CD4-positive, alpha-beta T cell treated with Interleukin-17A for 1 hour (primary cell): Measurements from ENCODE around the gene EIF4A3.

ENCODE experiments used
- DNase-seq: peaks from one replicate; pipeline ENCODE4 v3.0.0-alpha.2; 2020

Gene EIF4A3

DNA sequence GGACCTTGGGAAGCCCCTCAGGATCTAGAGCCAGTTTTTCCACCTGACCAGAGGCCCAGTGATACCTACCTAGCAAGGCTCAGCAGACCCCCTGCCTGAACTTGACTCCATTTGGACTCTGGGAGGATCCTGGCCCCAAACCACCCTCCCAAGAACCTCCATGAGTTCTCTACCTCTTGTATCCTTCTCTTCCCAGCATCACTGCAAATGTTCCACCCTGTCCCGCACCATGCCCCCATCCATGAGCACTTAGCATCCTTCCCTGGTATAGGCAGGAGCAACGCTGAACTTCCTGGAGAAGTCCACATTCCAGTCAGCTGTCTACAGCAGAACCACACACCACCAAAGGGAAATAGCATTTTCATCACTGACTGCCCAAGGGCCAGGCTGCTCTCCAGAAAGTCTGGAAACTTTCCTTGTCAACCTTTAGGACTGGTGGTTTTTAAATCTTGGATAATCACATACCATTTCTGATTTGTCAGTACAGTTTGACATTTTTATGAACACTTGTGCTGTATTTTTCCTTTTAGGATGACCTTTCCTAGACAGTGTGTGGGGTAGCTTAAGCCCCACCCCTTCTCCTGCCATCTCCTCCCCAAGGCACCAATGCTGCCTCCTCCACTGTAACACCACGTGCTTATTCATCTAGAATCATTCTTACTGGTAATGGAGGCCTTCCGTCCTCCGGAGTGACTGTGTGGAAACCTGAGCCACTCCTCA, 13.9 kb downstream of the EIF4A3 start:
- no peak for DNase-seq

DNA sequence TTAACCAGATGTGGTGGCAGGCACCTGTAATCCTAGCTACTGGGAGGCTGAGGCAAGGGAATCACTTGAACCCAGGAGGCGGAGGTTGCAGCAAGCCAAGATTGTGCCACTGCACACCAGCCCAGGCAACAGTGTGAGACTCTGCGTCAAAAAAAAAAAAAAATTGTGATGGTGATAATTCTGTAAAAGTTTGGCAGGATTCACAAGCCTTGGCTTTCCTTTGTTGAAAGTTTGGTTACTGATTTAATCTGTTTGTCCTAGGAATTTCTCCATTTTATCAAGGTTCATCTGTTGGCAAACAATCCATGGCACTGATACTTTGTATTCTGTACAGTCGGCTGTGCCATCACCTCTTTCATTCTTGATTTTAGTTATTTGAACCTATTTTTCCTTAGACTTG, 15.9 kb downstream of the EIF4A3 start:
- DNase-seq, result no peak

DNA sequence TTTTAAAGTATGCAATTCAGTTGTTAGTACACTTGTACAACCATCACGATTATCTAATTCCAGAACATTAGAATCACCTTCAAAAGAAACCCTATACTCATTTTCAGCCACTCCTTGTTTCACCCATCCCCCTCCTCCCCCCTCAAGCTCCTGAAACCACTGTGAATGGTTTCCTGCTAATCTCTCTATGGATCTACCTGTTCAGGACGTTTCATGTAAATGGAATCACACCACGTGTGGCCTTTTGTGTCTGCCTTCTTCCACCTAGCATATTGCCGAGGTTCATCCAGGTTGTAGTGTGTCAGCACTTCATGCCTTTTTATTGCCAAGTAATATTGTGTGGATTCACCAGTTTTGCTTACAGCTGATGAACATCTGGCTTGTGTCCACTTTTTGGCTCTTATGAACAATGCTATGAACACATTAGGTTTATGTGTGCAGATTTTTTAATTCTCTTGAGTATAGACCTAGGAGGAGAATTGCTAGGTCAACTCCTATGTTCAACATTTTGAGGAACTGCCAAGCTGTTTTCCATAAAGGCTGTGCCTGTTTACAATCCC, 17.8 kb downstream of the EIF4A3 start:
- no peak for DNase-seq

DNA sequence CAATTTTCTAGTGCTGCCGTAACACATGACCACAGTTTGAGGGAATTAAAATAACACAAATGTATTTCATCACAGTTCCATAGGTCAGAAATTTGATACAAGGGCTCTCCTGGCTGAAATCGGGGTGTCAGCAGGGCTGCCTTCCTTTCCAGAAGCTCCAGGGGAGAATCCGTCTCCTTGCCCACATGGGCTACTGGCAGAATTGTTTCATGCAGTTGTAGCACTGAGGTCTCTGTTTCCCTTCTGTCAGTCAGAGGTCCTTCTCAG, 20.5 kb downstream of the EIF4A3 start:
- no peak for DNase-seq

DNA sequence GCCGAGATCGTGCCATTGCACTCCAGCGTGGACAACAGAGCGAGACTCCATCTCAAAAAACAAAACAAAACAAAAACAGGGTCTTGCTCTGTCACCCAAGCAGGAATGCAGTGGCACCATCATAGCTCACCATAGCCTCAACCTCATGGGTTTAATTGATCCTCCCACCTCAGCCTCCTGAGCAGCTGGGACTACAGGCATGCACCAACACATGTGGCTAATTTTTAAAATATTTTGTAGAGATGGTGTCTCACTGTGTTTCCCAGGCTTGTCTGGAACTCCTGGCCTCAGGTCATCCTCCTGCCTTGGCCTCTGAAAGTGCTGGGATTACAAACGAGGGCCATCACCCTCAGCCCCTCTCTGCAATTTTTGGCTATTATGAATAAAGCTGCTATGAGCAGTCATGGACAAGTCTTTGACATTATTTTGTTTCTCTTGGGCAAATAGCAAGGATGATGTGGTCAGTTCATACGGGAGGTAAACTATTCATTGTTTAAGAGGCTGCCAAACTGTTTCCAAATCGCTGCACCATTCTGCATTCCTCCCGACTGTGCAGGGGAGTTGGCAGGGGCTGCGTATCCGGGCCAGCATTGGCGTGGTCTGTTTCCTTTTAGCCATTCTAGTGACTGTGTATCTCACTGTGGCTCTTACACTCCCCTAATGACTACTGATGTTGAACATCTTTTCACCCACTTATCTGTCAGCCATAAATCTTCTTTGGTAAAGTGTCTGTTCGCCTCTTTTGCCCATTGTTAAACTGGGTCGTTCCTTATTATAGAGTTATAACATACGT, 21.1 kb downstream of the EIF4A3 start:
- DNase-seq, result no peak

DNA sequence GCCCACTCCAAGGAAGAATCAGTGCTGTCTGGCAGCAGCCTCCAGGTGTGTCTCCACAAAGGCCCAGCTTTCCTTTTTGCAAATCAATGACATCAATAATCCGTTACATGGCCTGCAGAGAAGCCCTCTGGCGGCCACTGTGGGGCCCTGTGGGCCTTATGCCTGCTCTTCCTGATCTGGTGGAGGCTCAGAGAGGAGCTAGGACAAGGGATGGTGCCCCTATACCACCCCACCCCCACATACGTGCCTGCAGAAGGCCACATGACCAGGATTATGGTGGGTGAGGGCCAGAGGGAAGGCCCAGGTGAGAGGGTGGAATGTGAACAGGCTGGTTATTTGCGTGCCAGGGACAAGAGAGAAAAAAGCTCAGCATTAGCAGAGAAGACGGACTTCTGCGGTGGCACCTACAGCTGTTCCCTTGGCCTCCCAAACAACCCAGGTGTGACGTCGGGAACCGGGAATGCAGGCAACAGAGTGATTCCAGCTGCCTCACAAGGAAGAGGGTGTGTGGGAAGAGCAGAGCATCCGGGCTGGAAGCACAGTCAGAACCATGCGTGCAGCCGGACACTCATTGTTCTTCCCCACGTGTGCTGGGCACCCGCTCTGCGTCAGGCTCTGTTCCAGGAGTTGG, 22.5 kb downstream of the EIF4A3 start:
- no peak for DNase-seq

DNA sequence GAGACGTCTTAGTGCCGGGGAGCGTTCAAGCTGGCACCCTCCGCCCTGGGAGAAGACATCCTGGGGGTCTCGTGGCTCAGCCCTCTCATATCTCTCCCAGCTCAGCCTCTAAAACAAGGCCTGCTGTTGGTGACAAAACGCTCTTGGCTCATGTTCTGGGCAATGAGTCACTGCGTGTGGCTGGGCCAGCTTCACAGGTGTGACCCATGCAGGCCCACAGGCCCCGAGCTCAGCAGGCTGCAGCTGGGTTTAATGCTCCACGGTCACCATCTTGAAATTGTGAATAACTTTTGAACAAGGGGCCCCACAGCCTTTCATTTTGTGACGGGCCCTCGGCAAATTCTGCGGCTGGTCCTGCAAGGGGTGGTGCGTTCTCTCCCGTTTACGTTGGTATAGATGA, 23.1 kb downstream of the EIF4A3 start:
- DNase-seq, result no peak

DNA sequence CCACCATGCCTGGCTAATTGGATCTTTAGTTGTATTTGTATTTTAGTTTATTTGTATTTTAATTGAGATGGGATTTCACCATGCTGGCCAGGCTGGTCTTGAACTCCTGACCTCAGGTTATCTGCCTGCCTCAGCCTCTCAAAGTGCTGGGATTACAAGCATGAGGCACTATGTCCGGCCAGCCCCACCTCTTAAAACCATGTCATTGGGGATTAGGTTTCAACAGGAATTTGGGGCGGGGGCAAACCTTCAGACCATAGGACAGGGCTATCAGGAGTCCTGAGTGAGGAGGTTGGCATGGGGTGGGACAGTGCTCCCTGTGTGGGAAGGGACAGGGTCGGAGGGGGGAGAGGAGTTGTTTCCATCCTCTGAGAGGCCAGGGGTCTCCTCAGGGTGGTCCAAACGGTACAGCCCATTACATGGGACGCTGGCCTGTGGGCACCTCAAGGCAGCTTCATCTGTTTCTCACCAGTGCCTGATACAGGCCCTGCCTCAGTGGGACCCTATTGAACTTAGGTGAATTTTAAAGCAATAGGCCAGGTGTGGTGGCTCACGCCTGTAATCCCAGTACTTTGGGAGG, 23.9 kb downstream of the EIF4A3 start:
- no peak for DNase-seq

DNA sequence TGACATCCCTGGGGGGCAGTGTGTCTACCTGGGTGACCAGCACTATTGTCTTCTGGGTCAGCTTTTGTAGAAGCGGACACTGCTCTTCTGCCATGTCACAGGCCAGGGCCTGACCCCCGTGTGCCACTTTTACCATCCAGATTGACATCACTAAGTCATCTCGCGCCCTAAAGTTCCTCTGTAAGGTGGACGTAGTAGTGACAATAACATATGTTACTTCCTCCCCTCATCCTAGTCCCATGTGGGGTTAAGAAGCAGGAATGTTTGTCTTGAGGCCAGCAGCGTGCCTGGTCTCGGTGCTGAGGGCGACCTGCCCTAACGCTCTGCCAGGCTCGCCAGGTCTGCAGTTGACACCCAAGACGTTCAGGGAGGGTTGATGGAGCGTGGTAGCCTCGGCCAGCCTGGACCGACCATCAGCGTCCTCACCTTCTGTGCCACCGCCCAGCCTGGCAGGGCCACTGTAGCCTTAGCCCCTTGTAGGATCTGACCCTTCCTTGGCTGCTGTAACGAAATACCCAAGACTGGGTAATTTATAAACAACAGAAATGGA, 24.8 kb downstream of the EIF4A3 start:
- DNase-seq, result no peak

DNA sequence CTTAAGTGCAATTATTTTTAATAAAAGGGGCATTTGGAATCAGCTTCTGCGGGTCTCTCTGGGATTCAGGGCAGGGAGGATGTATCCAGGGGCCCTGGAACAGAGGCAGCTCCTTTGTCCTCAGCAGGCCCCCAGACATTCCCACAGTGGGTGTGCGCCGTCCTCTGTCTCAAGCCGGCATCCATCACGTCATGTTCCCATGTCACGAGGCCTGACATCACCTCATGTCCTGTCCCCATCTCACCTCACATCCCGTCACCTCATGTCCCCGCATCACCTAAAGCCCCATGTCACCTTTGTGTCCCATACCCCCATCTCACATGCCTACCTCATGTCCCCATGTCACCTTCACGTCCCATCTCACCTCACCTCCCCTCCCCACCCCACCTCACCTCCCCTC, 27.1 kb downstream of the EIF4A3 start:
- DNase-seq, result no peak

DNA sequence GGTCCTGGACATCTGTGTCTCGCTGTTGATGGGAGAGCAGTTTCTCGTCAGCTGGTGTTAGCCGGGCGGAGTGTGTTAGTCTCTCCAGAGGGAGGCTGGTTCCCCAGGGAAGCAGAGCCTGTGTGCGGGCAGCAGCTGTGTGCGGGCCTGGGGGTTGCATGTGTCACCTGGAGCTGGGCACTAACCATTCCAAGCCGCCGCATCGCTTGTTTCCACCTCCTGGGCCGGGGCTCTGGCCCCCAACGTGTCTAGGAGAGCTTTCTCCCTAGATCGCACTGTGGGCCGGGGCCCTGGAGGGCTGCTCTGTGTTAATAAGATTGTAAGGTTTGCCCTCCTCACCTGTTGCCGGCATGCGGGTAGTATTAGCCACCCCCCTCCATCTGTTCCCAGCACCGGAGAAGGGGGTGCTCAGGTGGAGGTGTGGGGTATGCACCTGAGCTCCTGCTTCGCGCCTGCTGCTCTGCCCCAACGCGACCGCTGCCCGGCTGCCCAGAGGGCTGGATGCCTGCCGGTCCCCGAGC, 27.6 kb downstream of the EIF4A3 start:
- DNase-seq, result no peak

DNA sequence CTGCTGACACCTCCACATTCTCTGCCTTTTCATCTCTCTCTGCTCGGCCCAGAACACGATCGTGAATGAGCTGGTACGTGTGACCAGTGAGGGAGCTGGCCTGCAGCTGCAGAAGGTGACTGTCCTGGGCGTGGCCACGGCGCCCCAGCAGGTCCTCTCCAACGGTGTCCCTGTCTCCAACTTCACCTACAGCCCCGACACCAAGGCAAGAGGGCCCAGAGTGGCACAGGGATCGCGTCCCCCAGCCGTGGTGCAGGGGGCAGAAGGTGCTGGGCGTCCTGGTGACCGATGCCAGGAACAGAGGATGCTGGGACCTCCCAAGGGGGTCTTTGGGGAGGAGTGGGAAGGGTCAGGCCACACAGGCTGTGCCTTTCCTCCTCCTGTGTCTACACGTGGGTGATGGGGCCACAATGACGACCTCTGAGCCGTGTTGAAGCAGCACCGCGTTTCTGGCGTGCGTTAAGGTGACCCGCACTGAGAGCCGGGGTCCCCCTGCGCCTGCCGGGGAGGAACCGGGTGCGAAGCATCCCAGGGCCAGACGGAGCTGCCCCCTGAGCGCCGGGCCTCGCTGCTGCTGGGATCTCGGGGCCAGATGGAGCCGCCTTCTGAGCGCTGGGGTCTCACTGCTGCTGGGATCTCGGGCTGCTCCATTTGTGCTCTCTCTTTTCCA, 28.2 kb downstream of the EIF4A3 start:
- no peak for DNase-seq

DNA sequence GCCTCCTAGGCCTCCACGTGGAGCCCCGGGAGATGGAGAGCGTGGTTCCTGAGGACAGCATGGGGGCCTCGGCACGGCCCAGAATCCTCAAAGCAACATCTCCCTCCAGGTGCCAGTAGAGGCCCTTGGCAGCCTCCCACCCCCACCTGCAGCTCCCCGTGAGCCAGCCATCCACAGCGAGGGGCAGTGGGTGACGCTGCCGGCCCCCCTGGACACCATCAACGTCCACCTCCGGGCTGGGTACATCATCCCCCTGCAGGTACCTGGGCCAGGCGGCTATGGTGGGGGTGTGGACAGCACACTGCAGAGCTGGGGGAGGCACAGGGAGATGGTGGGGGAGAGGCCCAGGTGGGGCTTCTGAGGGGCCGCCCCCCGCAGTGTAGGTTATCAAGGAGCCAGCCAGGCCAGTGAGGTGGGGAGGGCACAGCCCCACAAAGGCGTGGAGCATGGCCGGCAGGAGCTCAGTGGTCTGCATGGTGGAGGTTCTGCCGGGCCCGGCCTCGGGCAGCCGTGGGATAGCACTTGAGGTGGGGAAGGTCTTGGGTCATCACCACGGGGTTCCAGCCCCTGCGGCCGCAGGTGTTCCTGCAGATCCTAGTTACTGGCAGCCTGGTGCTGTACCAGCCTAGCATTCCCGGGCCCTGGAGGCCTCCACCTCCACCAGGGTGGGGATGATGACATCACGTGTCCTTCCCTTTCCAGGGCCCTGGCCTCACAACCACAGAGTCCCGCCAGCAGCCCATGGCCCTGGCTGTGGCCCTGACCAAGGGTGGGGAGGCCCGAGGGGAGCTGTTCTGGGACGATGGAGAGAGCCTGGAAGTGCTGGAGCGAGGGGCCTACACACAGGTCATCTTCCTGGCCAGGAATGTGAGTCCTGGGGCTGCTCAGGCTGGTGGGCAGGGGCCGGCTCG, 29.2 kb downstream of the EIF4A3 start:
- DNase-seq, result no peak

DNA sequence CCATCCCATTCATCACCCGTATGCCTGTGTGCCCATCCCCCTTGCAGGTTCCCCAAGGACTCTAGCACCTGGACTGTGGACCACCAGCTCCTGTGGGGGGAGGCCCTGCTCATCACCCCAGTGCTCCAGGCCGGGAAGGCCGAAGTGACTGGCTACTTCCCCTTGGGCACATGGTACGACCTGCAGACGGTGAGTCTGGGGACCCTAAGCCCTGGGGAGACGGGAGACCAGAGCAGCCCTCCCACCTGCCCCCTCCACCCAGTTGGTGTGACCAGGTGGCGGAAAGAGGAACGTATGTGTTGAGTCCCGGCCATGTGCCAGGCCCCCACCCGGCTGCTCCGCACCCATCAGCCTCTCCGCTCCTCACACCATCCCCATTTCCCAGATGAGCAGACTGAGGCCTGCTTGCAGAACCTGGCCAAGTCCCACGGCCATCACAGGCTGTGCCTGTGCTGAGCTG, 30.0 kb downstream of the EIF4A3 start:
- DNase-seq, result no peak

DNA sequence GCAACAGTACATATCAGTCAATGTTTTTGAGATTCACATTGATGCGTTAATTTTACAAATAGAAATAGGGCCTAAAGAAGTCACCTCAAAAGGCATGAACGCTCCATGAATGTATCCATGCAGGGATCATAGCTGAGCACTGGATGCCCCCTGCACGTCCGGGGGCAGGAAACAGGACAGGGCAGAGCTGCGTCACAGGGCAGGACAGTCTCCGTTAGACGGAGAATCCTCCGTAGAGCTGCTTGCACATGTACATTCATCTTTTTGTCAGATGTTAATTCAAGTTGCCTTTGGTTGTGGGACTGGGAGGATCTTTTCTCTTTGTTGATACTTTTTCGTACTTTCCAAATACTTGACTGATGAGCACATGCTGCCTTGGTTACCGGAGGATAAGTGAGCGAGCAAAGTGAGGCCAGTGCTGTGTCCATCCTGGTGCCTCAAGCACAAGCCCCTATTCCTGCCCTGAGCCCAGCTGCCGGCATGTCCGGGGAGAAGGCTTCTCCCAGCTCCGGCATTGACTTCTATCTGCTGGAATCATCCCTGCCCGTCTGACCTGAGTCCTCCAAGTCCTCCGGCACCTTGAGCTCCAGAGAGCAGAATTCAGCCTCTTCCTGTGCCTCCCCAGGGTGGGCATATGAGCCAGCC, 30.5 kb downstream of the EIF4A3 start:
- DNase-seq, result no peak

DNA sequence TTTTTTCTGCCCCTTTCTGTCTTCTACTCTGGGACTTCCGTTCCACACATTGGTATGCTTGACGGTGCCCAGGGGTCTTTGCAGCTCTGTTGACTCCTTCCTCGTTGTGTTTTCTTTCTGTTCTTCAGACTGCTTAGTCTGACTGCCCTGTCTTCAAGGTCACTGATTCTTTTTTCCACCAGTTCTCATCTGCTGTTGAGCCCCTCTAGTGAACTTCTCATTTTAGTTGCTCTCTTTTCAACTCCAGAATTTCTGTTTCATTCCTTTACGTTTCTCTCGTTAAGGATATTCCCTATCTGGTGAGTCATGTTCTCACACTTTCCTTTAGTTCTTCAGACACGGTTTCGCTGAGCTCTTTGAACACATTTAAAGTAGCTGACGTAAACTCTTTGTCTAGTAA, 31.8 kb downstream of the EIF4A3 start:
- DNase-seq, result no peak

DNA sequence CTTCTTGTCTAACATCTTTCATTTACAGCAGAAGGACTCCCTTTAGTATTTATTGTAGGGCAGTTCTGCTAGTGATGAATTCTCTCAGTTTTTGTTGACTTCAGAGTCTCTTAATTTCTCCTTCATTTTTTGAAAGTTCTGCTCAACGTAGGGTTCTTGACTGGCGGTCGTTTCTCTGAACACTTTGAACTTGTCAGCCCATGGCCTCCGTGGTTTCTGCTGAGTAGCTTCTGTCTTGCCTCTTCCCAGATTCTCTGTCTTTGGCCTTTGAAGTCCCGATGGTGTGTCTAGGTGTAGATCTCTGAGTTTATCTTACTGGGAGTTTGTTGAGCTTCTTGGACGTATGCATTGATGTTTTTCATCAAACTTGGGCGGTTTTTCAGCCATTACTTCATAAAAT, 32.2 kb downstream of the EIF4A3 start:
- DNase-seq, result no peak

DNA sequence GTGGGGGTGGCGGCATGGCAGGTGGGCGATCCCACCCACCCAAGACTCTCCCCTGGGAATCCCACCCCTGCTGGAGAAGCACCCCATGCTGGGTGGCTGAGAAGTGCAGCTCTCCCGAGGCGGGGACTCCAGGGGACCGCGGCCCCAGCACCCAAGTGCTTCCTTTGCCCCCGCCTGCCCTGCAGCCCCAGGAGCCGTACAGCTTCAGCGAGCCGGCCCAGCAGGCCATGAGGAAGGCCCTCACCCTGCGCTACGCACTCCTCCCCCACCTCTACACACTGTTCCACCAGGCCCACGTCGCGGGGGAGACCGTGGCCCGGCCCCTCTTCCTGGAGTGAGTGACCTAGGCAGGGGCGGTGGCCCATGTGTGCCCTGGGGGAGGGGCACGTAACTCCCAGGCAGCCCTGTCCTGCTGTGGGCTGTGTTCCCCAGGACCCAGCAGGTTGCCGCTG, 33.9 kb downstream of the EIF4A3 start:
- DNase-seq, result no peak

DNA sequence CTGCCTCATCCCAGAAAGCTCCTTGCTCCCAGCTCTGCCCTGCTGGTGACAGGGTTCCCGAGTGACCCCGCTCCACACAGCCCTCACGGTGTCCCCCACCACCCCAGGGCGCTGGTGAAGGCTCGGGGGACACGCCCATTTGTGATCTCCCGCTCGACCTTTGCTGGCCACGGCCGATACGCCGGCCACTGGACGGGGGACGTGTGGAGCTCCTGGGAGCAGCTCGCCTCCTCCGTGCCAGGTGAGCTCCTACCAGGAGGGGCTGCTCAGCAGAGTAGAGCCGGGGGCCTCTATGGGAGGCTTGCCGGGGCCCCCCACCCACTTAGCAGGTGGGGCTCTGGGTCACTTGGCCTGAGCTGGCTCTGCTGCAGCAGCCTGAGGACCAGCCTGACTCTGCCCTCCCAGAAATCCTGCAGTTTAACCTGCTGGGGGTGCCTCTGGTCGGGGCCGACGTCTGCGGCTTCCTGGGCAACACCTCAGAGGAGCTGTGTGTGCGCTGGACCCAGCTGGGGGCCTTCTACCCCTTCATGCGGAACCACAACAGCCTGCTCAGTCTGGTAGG, 34.4 kb downstream of the EIF4A3 start:
- no peak for DNase-seq

DNA sequence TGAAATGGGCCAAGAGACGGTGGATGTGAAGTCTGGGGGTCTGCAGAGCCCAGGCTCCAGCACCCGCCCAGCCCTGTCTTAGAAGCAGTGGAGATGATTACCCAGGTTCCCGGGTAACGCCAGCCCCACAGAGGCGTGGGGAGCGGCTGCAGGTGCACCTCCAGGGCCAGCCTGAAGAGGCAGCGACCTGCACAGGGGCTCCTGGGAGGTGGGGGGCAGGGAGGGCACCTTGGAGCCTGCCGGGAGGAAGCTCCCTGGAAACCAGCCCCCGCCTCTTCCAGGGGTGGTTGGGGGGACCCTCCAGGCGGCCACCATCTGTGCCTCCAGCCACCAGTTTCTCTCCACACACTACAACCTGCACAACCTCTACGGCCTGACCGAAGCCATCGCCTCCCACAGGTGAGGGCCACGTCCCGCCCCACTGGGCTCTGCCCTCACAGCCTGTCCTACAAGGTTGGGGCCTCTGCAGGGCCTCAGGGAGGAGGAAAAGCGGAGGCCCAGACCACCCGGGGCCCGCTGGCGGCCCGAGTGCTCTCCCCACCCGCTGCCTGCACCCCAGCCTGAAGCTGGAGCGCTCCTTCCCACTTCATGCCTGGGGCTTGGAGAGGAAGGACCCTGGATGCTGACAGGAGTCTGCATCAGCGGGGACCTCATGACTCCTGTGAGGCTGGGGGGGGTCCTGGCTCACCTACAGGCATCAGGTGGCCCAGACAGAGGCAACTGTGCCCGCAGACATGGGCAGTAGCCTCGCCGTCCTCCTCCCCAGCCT, 35.0 kb downstream of the EIF4A3 start:
- DNase-seq, result no peak
